Mucosa of descending colon (tissue), 3 donors: ENCODE data around the gene MCAT. TPM values are rescaled to one million over a fixed set of nuclear protein-coding genes. Genes with fewer than 3 reads are reported as not detected.

ENCODE experiments used
- ATAC-seq: fragments of 200-7000 bp; cut with Tn5 transposase; one replicate; pipeline ENCODE4 v1.9.1; 2020; ENCODE audit warnings: mild to moderate bottlenecking, moderate library complexity
- DNase-seq, 3 donors: peaks; one replicate each; pipeline ENCODE4 v3.0.0-alpha.2; 2020
- H3K36me3 ChIP-seq: fragments of 200-600 bp; one replicate; pipeline ENCODE4 v1.8.0; 2021; ENCODE audit warnings: low read depth, mild to moderate bottlenecking
- H3K4me1 ChIP-seq: fragments of 200-600 bp; one replicate; pipeline ENCODE4 v1.8.0; 2021; ENCODE audit warnings: low read depth, mild to moderate bottlenecking
- H3K4me3 ChIP-seq: fragments of 200-600 bp; one replicate; pipeline ENCODE4 v1.8.0; 2021; ENCODE audit warnings: mild to moderate bottlenecking
- H3K9me3 ChIP-seq: fragments of 200-600 bp; one replicate; pipeline ENCODE4 v1.8.0; 2021; ENCODE audit warnings: mild to moderate bottlenecking
- intact Hi-C, 2 donors: fragments of 100-400 bp; cut with DNase I in 1 of 2; cut with micrococcal nuclease in 1 of 2; formaldehyde crosslinking; loops; one replicate each; pipeline versions ENCODE4 v1.11.0 to v1.11.1; 2022; cut with DNase I, micrococcal nuclease
- total RNA-seq, 3 donors: library from RNA; stranded (reverse); fragmentation: NEBNext Ultra II Directional in 2 of 3; extraction: Animal tissue kit (Norgen Biotek cat#: 25700) in 2 of 3; gene quantifications; one replicate each; pipeline versions ENCODE4 v1.2.1 to v1.2.4, GENCODE V29; 2021 to 2023
- TF ChIP-seq, protein P1 (sequence below): fragments of 200-600 bp; IDR thresholded peaks from one replicate; pipeline ENCODE4 v1.8.0; 2022; ENCODE audit warnings: antibody characterized with exemption, mild to moderate bottlenecking
- donor health status: DM: no; HTN: no; CAD: no; lungs with moderate emphysema.
- donor health status: DM: no; HTN: no; CAD: no.
- donor health status: DM: no; HTN: yes; CAD: no.

Gene MCAT
- total RNA-seq, 3 donors from 2014 or later = 16.1 to 18.8 (median 17.0) TPM

DNA sequence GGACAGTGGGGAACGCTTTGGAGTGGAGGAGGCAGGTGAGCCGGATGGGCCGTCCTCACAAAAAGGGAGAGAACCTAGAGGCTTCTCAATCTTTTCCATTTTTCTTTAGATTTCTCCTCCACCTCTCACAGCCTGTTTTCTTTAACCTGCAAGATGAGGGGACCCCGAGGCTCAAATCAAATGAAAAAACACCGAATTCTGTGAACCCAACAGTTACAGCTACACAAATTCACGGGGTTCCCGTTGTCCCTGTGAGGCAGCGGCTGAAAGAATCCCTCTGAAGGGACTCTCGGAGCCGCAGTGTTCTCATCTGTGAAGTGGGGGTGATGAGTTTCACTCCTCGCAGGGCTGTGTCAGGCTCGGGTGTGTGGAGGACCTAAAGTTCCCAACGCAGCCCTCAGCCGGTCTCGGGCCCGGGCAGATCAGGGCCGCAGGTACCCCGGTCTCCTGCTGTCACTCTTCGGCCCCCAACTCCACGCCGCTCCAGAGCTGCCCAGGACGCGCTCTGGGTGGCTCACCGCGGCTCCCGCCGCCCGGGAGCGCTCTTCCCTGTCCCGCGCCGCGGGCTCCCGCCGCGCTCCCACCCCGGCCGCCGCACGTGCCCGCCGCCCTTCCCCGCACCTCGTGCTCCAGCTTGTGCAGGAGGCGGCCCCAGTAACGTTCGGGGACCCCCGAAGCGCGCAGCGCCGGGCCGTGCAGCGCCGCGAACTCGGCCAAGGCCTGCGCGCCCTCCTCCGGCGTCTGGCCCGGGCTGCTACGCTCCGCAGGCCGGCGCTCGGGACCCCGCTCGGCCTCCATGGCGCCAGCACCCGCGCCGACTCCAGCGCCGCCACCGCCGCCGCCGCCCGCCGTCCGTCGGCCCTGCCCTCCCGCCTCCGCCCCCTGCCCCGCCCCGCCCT lies 43.3 kb upstream of the MCAT start, which contains the start of gene TTLL12:
Gene TTLL12 (minus strand): TSS at position 863 of the 899 bp plus-strand sequence. CDS start 65 bp downstream, at position 798.
- TF ChIP-seq, protein P1, sequence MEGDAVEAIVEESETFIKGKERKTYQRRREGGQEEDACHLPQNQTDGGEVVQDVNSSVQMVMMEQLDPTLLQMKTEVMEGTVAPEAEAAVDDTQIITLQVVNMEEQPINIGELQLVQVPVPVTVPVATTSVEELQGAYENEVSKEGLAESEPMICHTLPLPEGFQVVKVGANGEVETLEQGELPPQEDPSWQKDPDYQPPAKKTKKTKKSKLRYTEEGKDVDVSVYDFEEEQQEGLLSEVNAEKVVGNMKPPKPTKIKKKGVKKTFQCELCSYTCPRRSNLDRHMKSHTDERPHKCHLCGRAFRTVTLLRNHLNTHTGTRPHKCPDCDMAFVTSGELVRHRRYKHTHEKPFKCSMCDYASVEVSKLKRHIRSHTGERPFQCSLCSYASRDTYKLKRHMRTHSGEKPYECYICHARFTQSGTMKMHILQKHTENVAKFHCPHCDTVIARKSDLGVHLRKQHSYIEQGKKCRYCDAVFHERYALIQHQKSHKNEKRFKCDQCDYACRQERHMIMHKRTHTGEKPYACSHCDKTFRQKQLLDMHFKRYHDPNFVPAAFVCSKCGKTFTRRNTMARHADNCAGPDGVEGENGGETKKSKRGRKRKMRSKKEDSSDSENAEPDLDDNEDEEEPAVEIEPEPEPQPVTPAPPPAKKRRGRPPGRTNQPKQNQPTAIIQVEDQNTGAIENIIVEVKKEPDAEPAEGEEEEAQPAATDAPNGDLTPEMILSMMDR = no peak
- Histone ChIP-seq H3K9me3 (no peaks in the 10 kb centered on the region), H3K36me3 (peaks cover 3% of the 10 kb centered on the region), H3K4me3 (peak within 1 kb of the TSS; percentile 50), H3K4me1 (peaks cover 11% of the 10 kb centered on the region)
- intact Hi-C loops = no loop called here
- ATAC-seq (peak; percentile 53), DNase-seq (peak; percentile 53 to 77 (median 76))

DNA sequence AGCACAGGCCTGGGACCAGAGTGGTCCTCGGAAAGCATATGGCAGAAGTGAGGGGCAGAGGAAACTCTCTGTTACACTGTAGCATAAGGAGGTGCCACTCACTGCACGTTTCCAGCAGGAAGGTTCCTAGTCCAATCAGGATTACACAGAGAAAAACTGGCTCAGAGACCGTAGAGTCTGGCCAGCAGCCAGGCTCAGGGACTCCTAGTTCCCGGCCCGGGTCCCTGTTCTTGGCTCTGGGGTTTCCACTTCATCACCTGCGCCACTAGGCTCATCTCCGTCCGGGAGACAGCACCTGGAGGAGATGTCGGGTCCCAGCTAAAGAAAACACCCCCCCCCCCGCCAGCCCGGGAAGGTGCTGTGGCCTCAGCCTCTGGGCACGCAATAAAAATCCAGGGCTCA lies 42.7 kb upstream of the MCAT start:
- Histone ChIP-seq H3K4me3 (peak overlapping the region; percentile 50), H3K36me3 (peaks cover 3% of the 10 kb centered on the region), H3K9me3 (no peaks in the 10 kb centered on the region), H3K4me1 (peaks cover 11% of the 10 kb centered on the region)
- TF ChIP-seq, protein P1 = no peak
- intact Hi-C loops = no loop called here
- peak; percentile 67 to 73 (median 67) for DNase-seq
- peak; percentile 22 for ATAC-seq

DNA sequence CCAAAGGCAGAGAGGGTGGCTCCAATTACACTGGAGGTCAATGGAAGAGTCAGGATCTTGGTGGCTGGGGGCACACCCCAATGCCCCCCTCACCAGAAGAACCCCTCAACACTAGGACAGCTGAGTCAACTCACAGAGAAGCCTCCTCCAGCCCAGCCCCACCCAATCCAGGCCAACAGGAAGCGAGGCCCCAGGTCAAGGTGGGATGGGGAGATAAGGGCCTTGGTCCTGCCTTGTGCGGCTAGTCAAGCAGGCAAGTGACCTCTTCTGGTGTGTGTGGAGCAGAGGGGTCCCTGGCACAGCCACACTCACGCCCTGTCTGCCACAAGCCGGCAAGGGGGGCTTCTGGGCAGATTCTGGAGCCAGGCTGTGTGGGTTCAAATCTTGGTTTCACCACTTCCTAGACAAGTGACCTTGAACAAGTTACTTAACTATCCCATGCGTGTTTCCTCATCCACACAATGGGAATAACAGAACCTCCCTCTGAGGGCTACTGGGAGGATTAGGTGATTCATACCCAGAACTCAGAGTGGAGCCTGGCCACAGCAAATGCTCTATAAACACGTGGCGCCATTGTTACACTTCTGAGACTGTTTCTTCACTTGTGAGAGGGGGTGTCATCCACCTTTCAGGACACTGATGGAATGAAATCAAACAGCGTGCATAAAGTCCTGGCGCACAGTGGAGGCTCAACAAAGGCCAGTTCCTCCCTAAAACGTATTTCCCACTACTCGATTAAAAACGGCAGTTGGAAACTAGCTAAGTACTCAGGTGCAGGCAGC lies 40.5 kb upstream of the MCAT start:
- Histone ChIP-seq H3K4me1 (peaks cover 11% of the 10 kb centered on the region), H3K9me3 (no peaks in the 10 kb centered on the region), H3K4me3 (no peak overlapping the region), H3K36me3 (peaks cover 3% of the 10 kb centered on the region)
- TF ChIP-seq, protein P1 = no peak
- peak in 1 of 3 donors; percentile 47 for DNase-seq
- intact Hi-C loops = no loop called here
- no peak for ATAC-seq

DNA sequence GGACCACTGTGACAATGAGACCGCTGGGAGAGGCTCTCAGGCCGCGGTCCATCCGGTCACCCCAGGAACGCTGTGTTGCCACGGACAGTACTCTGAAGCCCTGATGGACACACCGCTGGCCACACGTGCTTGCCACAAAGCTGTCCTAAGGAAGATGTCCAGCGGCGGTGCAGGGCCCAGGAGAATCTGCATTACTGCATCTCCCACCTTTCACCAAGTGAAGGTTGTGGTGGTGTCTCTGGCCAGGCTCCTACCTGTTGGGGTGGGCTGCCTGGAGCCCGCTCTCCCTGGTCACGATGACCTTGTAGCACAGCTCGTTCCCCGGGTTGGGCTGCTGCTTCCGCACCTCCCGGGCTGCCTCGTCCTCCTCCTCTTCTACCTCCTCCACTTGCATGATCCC lies 39.5 kb upstream of the MCAT start:
- TF ChIP-seq, protein P1 = no peak
- Histone ChIP-seq H3K36me3 (peaks cover 3% of the 10 kb centered on the region), H3K4me3 (no peak overlapping the region), H3K9me3 (no peaks in the 10 kb centered on the region), H3K4me1 (peaks cover 11% of the 10 kb centered on the region)
- no peak for ATAC-seq
- intact Hi-C loops = no loop called here
- peak in 1 of 3 donors; percentile 47 for DNase-seq

DNA sequence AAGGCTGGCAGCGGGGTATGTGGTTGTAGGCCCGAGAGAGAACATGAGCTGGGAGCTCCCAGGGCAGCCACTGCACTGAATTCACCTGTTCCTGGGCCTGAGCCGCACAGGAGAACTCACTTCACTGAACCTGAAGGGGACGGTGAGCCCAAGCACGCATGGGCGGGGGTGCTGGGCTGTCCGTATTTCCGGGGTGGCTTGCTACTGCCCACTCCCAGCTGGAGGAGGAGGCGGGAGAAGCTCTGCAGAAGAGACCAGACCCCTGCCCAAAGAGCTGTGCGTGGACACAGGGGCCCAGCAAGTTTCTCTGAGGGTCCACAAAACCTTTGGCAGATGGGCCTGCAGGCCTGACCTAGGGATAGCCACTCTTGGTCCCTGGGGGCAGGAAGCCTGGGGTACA lies 38.9 kb upstream of the MCAT start:
- intact Hi-C loops = no loop called here
- peak in 1 of 3 donors; percentile 31 for DNase-seq
- TF ChIP-seq, protein P1 = no peak

More for the DNA sequence above, 38.9 kb upstream of the MCAT start:
- ATAC-seq = no peak
- H3K9me3 ChIP-seq = no peaks in the 10 kb centered on the region
- H3K4me1 ChIP-seq = peaks cover 11% of the 10 kb centered on the region
- H3K36me3 ChIP-seq = no peaks in the 10 kb centered on the region
- H3K4me3 ChIP-seq = no peak overlapping the region
